Naive thymus-derived CD8-positive, alpha-beta T cell (primary cell): Measurements from ENCODE around the gene PPM1M. TPM values are rescaled to one million over a fixed set of nuclear protein-coding genes. Genes with fewer than 3 reads are reported as not detected.
A peak's percentile ranks its signal among the peaks of the same experiment; 100 is the strongest.

ENCODE experiments used
- ATAC-seq, 2 donors: fragments of 150-1000 bp; cut with Tn5 transposase in 1 of 2; sonication (Bioruptor Pico), chemical (Tn5 transposase) in 1 of 2; 1 replicate in 1 of 2; 2 replicates in 1 of 2; pipeline ENCODE4 v1.10.0; 2021; ENCODE audit warnings: mild to moderate bottlenecking in 2 of 2, moderate library complexity in 2 of 2
- POLR2A ChIA-PET: fragments of 350-600 bp; sonication (Branson Sonifier 250); formaldehyde crosslinking; loops from one replicate; lab custom pipeline; 2021; ENCODE audit warnings: antibody characterized with exemption; lab: Charles Lee
- DNase-seq, 10 donors: peaks; one replicate each; pipeline versions ENCODE4 v3.0.0 to v3.0.0-alpha.2; 2020 to 2022
- H3K27ac Mint-ChIP-seq, 10 donors: one replicate each; pipeline ENCODE4 v1.8.0; 2020 to 2022; ENCODE audit warnings: mild to moderate bottlenecking in 10 of 10, mixed read lengths in 10 of 10, moderate library complexity in 4 of 10, inconsistent platforms in 1 of 10
- H3K27me3 Mint-ChIP-seq, 5 donors: one replicate each; pipeline ENCODE4 v1.8.0; 2021 to 2022; ENCODE audit warnings: mixed read lengths in 5 of 5
- H3K36me3 Mint-ChIP-seq, 3 donors: one replicate each; pipeline ENCODE4 v1.8.0; 2020 to 2022; ENCODE audit warnings: mixed read lengths in 3 of 3, mild to moderate bottlenecking in 2 of 3, inconsistent platforms in 1 of 3
- H3K4me1 Mint-ChIP-seq, 4 donors: one replicate each; pipeline ENCODE4 v1.8.0; 2021 to 2022; ENCODE audit warnings: mixed read lengths in 4 of 4
- H3K4me3 Mint-ChIP-seq, 10 donors: one replicate each; pipeline ENCODE4 v1.8.0; 2020 to 2022; ENCODE audit warnings: mild to moderate bottlenecking in 10 of 10, mixed read lengths in 10 of 10, moderate library complexity in 6 of 10, inconsistent platforms in 1 of 10
- H3K9me3 Mint-ChIP-seq, 9 donors: one replicate each; pipeline ENCODE4 v1.8.0; 2020 to 2022; ENCODE audit warnings: mixed read lengths in 9 of 9, mild to moderate bottlenecking in 3 of 9, inconsistent platforms in 1 of 9, moderate library complexity in 1 of 9
- polyA plus RNA-seq, 3 donors: library from polyadenylated mRNA; unstranded; fragments of 300-500 nt; fragmentation: Illumina TruSeq; gene quantifications; one replicate each; pipeline ENCODE4 v1.2.3, GENCODE V29; 2021
- total RNA-seq, 8 experiments: library from RNA in 2 of 8; stranded (reverse) in 2 of 8; gene quantifications; one replicate each; pipeline ENCODE4 v1.2.3 and lab custom pipeline; 2021 to 2026

The PPM1M gene
- total and polyA plus RNA-seq, 5 experiments from 2014 or later, result 68.0 to 172 (median 108) TPM

DNA sequence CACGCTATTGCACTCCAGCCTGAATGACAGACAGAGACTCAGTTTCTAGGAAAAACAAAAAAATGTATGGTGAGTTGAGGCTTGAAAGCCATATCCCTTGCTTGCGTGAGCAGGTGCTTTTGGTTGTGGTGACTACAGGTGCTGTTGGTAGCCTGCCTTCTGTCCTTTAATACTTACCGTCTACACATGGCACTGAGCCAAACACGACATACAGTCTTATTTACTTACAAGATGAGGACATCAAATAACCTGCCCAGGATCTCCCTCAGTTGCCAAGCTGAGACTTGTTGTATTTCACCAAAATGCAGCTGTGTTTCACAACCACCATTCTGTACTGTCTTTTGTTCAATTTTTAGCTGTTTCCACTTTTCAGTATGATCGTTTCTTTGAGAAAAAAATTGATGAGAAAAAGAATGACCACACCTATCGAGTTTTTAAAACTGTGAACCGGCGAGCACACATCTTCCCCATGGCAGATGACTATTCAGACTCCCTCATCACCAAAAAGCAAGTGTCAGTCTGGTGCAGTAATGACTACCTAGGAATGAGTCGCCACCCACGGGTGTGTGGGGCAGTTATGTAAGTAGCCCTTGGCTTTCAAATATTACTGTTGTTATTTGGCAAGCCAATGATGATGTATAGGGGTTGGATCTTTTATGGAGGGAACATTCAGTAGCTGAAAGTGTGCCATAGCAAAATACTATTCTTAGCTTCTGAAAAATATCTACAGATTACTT is 41.1 kb upstream of the PPM1M start:
- POLR2A ChIA-PET, result interaction anchor here (0.6 kb wide), 2 partner anchors 152 to 227 kb away, joined by 3 to 4 read pairs; no protein-coding TSS in a partner anchor
- Mint-ChIP-seq H3K4me1 (peaks cover 5 to 33% (median 28%) of the 10 kb centered on the region in 4 donors), H3K4me3 (no peak overlapping the region), H3K36me3 (peaks cover 11 to 88% (median 38%) of the 10 kb centered on the region in 3 donors), H3K27ac (no peak overlapping the region), H3K27me3 (no peaks in the 10 kb centered on the region), H3K9me3 (no peaks in the 10 kb centered on the region)
- no peak for ATAC-seq
- DNase-seq, result no peak

DNA sequence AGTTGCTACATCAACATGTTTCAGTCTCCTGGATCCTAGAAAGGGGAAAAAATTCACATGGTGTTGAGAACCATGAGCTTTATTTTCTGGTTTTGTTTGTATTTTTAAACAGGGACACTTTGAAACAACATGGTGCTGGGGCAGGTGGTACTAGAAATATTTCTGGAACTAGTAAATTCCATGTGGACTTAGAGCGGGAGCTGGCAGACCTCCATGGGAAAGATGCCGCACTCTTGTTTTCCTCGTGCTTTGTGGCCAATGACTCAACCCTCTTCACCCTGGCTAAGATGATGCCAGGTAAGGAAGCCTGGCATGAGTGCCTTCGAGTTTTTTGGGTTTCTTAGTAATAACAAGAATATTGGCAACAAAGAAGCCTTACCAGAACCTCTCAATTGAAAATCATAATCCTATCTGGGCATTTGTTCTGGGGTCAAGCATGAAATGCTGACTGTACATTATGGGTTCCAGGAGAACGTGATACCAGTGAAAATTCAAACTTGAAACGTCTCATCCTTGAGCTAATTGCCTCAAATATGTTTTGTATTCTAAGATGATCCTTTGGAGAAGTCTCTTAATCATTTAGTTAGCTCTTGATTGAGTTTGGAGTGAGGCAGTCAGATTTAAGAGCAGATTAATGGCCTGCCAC is 39.7 kb upstream of the PPM1M start:
- H3K27me3 Mint-ChIP-seq, result no peaks in the 10 kb centered on the region
- H3K4me1 Mint-ChIP-seq, result peaks cover 4 to 25% (median 19%) of the 10 kb centered on the region in 4 donors
- peaks cover 11 to 96% (median 33%) of the 10 kb centered on the region in 3 donors for H3K36me3 Mint-ChIP-seq
- no peak overlapping the region for H3K4me3 Mint-ChIP-seq
- no peaks in the 10 kb centered on the region for H3K9me3 Mint-ChIP-seq
- POLR2A ChIA-PET, result no interaction called here
- H3K27ac Mint-ChIP-seq, result peak overlapping the region in 1 of 10 donors; percentile 12
- DNase-seq (no peak), ATAC-seq (no peak)

GRCh38 chr3:52208556-52208955 is 37.0 kb upstream of the PPM1M start:
- H3K4me3 Mint-ChIP-seq, result no peak overlapping the region
- peaks cover 17 to 99% (median 31%) of the 10 kb centered on the region in 3 donors for H3K36me3 Mint-ChIP-seq
- POLR2A ChIA-PET, result no interaction called here
- H3K4me1 Mint-ChIP-seq, result peaks cover 0 to 8% (median 2%) of the 10 kb centered on the region in 4 donors
- H3K9me3 Mint-ChIP-seq, result no peaks in the 10 kb centered on the region
- no peak for ATAC-seq
- no peak for DNase-seq
- no peaks in the 10 kb centered on the region for H3K27me3 Mint-ChIP-seq
- H3K27ac Mint-ChIP-seq, result peak overlapping the region in 1 of 10 donors; percentile 75

DNA sequence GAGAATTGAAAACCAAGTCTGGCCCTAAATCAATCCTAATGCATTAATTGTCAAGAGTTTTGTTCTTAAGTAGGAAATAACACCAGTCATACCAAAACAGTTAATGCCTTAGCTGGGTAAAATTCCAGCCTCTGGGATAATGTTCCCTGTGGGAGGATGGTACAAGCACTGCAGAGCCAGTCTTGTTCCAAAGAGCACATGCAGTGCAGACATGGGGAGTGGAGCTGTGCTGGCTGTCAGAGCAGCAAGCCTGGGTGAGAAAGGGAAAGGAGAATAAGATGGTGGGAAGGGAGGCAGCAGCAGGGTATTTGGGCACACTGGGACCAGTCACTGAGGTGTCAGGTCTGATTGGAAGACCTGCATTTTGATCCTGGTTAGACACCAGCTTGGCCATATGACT is 35.5 kb upstream of the PPM1M start:
- Mint-ChIP-seq H3K4me3 (no peak overlapping the region), H3K4me1 (peaks cover 0 to 5% (median 3%) of the 10 kb centered on the region in 4 donors), H3K27ac (peak overlapping the region in 2 of 10 donors; percentile 50 to 62), H3K36me3 (peaks cover 13 to 99% (median 24%) of the 10 kb centered on the region in 3 donors), H3K9me3 (no peaks in the 10 kb centered on the region), H3K27me3 (no peaks in the 10 kb centered on the region)
- peak in 1 of 10 donors; percentile 3 for DNase-seq
- POLR2A ChIA-PET, result no interaction called here
- ATAC-seq, result no peak

GRCh38 chr3:52210550-52211046 is 35.0 kb upstream of the PPM1M start:
- DNase-seq (no peak), ATAC-seq (no peak)
- H3K36me3 Mint-ChIP-seq, result peaks cover 13 to 99% (median 28%) of the 10 kb centered on the region in 3 donors
- H3K27me3 Mint-ChIP-seq, result no peaks in the 10 kb centered on the region
- peaks cover 3 to 9% (median 7%) of the 10 kb centered on the region in 4 donors for H3K4me1 Mint-ChIP-seq
- no peak overlapping the region for H3K27ac Mint-ChIP-seq
- no peaks in the 10 kb centered on the region for H3K9me3 Mint-ChIP-seq
- no peak overlapping the region for H3K4me3 Mint-ChIP-seq
- POLR2A ChIA-PET, result no interaction called here

GRCh38 chr3:52211268-52211891 is 34.2 kb upstream of the PPM1M start:
- Mint-ChIP-seq H3K4me3 (no peak overlapping the region), H3K27ac (no peak overlapping the region), H3K9me3 (no peaks in the 10 kb centered on the region), H3K36me3 (peaks cover 13 to 93% (median 27%) of the 10 kb centered on the region in 3 donors), H3K27me3 (no peaks in the 10 kb centered on the region), H3K4me1 (peaks cover 7 to 13% (median 9%) of the 10 kb centered on the region in 4 donors)
- DNase-seq (peak in 1 of 10 donors; percentile 28), ATAC-seq (no peak)
- POLR2A ChIA-PET, result no interaction called here

- DNase-seq (peak in 1 of 10 donors; percentile 26), ATAC-seq (no peak)
- Mint-ChIP-seq H3K27ac (no peak overlapping the region), H3K27me3 (no peaks in the 10 kb centered on the region), H3K9me3 (no peaks in the 10 kb centered on the region), H3K4me1 (peaks cover 17 to 29% (median 25%) of the 10 kb centered on the region in 4 donors), H3K36me3 (peaks cover 8 to 80% (median 23%) of the 10 kb centered on the region in 3 donors), H3K4me3 (no peak overlapping the region)
- POLR2A ChIA-PET, result interaction anchor here (1.7 kb wide), 1 partner anchor 9 kb away, joined by 3 read pairs; no protein-coding TSS in a partner anchor
Observed at GRCh38 chr3:52213005-52213404, 32.6 kb upstream of the PPM1M start.

- Mint-ChIP-seq H3K27me3 (no peaks in the 10 kb centered on the region), H3K9me3 (no peaks in the 10 kb centered on the region), H3K36me3 (peaks cover 8 to 71% (median 20%) of the 10 kb centered on the region in 3 donors), H3K4me3 (no peak overlapping the region), H3K27ac (peak overlapping the region in 2 of 10 donors; percentile 4 to 88), H3K4me1 (peaks cover 23 to 36% (median 34%) of the 10 kb centered on the region in 4 donors)
- POLR2A ChIA-PET, result no interaction called here
- no peak for DNase-seq
- no peak for ATAC-seq
Observed at GRCh38 chr3:52213901-52214300, 31.7 kb upstream of the PPM1M start.

DNA sequence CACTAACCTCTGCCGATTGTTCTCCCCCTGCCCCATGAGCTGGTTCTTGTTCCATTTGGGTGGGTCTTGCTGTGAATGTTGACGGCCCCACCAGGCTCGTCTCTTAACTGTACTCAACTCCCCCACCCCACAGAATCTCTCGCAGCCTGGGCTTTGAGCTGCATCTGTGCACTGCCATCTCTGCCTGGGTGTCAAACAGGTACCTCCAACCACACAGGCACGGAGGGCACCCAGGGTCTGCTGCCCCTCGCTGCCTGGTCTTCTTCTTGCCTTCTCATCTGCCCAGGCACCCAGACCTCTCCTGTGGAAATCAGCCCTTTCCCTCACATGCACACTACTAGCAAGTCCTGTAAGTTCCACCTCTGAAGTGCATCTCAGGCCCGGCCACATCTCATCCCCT is 30.2 kb upstream of the PPM1M start:
- Mint-ChIP-seq H3K27ac (peak overlapping the region in 5 of 10 donors; percentile 43 to 84 (median 66)), H3K4me1 (peaks cover 28 to 51% (median 47%) of the 10 kb centered on the region in 4 donors), H3K4me3 (peak overlapping the region in 2 of 10 donors; percentile 26 to 29), H3K9me3 (no peaks in the 10 kb centered on the region), H3K36me3 (peaks cover 8 to 56% (median 20%) of the 10 kb centered on the region in 3 donors), H3K27me3 (no peaks in the 10 kb centered on the region)
- DNase-seq, result peak in 1 of 10 donors; percentile 34
- POLR2A ChIA-PET, result interaction anchor here (58.8 kb wide), 1 partner anchor 68 kb away, joined by 1841 read pairs; the partner anchor contains the start of genes GLYCTK and WDR82
- ATAC-seq, result no peak

GRCh38 chr3:52216585-52217408 is 28.8 kb upstream of the PPM1M start:
- Mint-ChIP-seq H3K27ac (peak overlapping the region; percentile 71 to 94 (median 88)), H3K27me3 (no peaks in the 10 kb centered on the region)
- POLR2A ChIA-PET, result interaction anchor here (0.9 to 58.8 kb wide), 6 partner anchors 10 to 193 kb away, joined by 3 to 1841 read pairs (median 6); partner anchors contain the start of genes GLYCTK, PPM1M, TWF2 and WDR82

GRCh38 chr3:52217409-52217805 is 28.2 kb upstream of the PPM1M start:
- peaks cover 4 to 36% (median 10%) of the 10 kb centered on the region in 3 donors for H3K36me3 Mint-ChIP-seq
- peak overlapping the region; percentile 31 to 89 (median 72) for H3K4me3 Mint-ChIP-seq
- H3K27ac Mint-ChIP-seq, result peak overlapping the region; percentile 71 to 94 (median 84)
- H3K4me1 Mint-ChIP-seq, result peaks cover 32 to 70% (median 65%) of the 10 kb centered on the region in 4 donors
- H3K9me3 Mint-ChIP-seq, result no peaks in the 10 kb centered on the region
- peak in 1 of 10 donors; percentile 30 for DNase-seq
- peak in 1 of 2 donors; percentile 1 for ATAC-seq
- H3K27me3 Mint-ChIP-seq, result no peaks in the 10 kb centered on the region
- POLR2A ChIA-PET, result interaction anchor here (0.9 to 58.8 kb wide), 5 partner anchors 9 to 122 kb away, joined by 3 to 1841 read pairs (median 7); partner anchors contain the start of genes GLYCTK, PPM1M, TWF2 and WDR82

More at GRCh38 chr3:52216585-52217408, 28.8 kb upstream of the PPM1M start:
- Mint-ChIP-seq H3K36me3 (peaks cover 8 to 42% (median 14%) of the 10 kb centered on the region in 3 donors), H3K4me1 (peaks cover 28 to 63% (median 59%) of the 10 kb centered on the region in 4 donors), H3K9me3 (no peaks in the 10 kb centered on the region), H3K4me3 (peak overlapping the region; percentile 31 to 89 (median 72))
- ATAC-seq, result peak; percentile 51 to 76
- peak in 3 of 10 donors; percentile 48 to 73 (median 52) for DNase-seq
